Stimulated activated CD4-positive, alpha-beta T cell treated with anti-CD3 and anti-CD28 coated beads, TNF-alpha, amount 100 ng/mL, for 48 hours (primary cell): ENCODE measurements around the gene CCDC87.
"Not testable (repeated sequence)": the region's sequence is repeated elsewhere in the genome, so short reads cannot be mapped to it uniquely, and the experiment has no call there.

Experiments used
- DNase-seq, 3 donors: peaks; one replicate each; pipeline ENCODE4 v3.0.0-alpha.2; 2020; ENCODE audit warnings: low read depth in 3 of 3

CCDC87 gene

DNA sequence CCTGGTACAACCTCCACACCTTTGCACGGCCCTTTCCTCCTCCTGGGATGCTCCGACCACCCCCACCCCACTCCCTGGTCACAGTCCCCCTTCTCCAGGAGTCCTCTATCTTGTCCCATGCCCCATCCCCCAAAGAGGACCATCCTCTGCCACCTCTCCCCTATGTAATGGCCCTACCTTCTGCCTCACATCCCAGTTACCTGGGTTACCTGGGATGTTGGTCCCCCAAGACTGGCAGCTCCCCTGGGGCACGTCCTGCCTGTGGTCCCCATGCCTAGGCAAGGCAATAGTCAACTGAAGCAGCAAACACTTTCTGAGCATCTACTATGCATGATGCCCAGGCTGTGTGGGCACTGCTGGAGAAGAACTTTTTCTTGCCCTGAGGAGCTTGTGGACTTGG is 37.4 kb downstream of the CCDC87 start:
- DNase-seq: no peak

DNA sequence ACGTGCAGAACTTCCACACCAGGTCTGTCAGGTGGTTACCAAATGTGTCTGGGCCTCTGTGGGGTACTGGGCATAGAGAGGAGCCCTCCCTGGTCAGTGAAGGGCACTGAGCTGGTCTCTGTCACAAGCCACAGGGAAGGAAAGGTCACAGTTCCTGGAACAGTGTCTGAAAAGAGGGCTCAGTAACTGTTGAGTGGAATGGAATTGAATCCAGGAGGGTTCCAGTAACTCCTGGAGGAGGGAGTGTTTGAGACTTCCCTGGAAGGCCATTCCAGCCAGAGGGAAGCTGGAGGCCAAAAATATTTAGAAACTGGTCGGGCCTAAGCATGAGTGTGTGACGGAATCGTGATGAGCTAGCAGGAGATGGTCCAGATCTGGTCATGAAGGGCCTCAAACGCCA is 38.3 kb downstream of the CCDC87 start:
- no peak for DNase-seq

DNA sequence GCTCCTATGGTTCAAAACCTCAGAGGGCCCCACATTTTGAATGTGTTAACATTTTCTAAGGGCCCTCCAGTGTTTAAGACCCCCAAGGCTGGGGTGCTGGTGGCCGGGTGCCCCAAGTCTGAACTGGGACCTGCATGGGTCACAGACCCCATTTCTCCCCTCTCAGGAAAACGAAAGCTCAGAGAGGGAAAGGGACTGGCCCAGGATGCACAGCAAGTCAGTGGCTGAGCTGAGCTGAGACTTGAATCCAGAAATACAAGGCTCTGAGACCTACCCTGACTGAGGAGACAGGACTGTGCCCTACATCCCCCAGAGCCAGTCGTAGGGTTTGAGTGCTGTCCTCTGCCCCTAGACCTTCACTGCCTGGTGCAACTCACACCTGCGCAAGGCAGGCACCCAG is 42.0 kb downstream of the CCDC87 start:
- no peak for DNase-seq

DNA sequence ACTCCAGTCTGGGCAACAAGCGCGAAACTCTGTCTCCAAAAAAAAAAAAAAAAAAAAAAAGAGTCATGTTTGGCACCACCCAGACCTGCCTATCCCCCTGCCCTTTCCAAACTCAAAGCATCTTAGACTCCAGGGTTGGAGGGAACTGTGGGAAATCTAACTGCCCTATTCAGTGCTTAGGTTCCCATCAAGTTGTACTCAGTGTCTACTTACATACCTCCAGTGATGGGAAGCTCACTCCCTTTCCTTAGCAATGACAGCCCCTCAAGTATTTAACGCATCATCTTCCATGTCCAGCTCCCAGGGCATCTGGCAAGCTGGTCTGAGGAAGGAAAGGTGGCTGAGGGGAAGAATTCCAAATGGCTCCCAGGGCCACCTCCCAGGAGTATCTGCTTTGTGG is 43.2 kb downstream of the CCDC87 start:
- DNase-seq: no peak

DNA sequence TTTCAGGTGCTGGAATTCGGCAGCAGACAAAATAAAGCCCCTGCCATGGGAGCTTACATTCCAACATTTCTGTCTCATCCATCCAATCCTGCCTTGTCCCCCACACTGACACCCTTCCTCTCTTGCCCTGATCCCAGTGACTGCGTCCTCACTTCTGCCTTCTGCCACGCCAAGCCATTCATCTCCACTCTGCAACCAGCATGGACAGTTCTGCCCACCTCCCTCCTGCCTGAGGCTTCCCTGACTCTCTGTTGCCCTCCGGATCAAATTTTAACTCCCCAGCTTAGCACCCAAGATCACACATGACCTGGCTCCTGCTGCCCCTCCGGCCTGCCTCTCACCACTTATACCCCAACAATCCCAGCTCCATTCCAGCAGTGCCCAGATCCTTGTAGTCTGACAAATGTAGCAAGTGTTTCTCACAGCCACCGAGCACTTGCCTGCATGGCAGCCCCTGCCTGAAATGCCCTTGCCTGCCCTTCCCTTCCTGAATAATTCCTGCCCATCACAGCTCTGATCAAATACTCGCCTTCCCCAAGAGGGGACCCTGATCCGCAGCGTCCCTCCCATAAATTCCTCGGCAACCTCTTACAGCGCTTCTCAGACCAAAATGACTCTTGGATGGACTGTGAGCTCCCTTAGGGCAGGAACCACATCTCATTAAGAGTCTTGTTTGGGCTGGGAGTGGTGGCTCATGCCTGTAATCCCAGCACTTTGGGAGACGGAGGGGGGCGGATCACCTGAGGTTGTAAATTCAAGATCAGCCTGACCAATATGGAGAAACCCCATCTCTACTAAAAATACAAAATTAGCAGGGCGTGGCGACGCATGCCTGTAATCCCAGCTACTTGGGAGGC is 43.9 kb downstream of the CCDC87 start:
- DNase-seq: no peak

DNA sequence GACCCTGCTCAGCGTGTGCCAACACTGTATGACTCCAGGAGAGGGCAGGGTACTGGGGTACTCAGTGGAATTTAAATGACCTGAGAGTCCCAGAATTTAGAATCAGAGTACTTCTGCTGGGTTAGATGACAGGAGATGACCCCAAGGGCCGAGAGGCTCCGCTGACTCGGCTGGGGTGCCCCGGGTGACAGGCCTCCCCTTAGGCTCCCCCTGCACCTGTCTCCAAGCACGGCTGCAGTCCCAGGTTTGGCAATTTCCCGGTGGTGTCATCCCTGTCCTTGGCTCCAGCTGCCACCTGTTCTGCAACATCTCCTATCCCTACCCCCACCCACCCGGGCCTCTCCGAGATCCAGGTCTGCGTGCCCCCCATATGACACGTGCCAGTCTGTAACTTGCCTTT is 44.8 kb downstream of the CCDC87 start:
- DNase-seq: no peak

DNA sequence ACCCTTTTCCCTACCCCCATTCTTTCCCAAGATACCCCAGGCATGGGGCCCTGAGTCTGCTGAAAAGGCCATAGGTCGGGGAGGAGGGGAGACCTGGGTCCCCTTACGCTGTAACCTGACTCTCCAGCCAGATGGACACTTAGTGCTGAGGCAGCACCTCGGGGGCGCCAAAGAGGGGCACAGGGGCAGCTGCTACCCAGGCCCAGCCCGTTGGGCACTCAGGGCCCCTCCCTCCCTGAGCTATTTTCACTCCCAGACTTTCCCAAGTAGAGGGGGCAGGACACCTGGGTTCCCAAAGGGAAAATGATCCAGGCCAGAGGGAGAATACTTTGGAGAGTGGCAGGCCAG is 45.2 kb downstream of the CCDC87 start:
- no peak for DNase-seq

DNA sequence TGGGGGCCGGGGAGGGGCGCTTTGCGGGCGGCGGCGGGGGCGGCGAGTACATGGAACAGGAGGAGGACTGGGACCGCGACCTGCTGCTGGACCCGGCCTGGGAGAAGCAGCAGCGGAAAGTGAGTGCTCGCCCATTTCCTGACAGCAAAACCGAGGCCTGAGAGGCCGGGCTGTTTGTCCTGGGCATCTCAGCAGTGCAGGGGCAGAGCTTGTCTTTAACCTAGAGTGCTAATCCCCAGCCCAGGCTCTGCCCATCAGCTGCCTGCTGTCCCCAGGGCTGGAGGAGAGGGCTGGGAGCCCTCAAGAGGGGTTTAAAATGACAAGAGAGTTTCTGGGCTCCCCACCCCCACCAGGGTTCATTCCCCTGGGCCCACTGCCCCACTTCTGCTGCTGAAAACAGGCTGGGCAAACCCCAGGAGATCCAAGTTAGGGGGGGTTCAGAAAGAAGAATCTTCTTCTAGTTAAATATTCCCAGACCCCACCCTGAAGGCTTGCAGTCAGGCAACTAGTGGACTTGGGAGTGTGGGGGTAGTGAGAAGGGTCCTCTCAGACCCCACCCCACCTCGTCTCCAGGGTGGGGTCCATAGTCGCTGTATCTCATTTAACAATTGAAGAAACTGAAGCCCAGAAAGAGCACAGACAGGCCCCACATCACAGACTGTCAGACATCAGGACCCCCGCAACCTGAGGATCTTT is 45.7 kb downstream of the CCDC87 start:
- DNase-seq: no peak

DNA sequence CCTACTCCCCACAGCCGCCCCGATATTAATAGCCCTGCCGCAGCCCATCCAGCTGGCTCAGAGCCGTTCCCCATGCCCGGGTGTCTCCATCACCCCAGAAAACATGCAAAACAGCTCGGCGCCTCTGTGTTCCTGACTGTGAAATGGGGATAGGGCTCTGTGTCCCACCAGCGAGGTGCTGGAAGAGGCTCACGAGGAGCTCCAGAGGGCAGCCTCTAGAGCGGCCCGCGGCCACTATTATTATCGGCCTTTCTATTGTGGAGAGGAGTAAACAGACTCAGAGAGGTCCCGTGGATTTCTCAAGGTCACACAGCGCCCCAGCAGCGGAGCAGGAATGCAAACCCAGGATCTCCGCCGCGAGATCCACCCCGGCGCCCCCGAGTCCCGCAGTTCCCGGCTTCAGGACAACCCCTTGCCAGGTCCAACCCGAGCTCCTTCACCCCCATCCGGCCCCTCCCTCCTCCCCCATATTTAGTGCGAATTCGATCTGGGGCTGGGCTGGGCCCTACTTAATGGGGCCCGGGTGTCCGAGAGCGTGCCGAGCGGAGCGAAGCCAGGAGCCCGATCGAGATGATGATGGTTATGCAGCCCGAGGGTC is 46.4 kb downstream of the CCDC87 start, which contains the start of gene ACTN3:
Gene ACTN3 (plus strand): TSS at position 536 of the 598 bp plus-strand sequence. CDS start 35 bp downstream, at position 571.
- DNase-seq: no peak

DNA sequence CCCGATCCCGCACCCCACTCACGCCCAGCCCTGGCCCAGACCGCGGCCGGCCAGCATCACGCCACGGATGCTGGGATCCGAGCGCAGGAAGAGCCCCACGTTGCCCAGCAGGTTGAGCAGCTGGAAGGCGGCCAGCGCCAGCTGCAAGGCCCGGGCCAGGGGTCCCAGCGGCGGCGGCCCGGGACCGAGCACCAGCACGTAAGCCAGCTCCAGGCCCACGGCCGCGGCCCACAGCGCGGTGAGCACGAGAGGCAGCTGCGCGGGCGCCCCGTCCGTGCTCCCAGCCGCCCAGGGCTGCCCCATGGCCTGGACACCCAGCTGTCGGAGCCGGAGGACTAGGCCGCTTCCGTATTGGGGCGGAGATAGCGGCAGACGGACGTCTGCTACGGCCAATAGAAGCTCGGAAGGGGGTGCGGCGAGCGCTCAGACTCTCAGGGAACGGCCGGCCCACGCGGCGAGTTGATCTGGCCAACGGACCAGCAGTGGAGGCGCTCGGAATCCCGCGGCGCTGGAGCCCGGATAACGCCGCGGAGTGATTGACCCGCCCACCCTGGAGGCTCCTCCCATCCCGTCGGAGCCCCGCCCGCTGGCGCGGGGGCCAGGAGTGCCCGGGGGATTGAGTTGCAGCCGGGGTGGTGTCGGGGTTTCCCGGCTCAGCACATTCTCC is 47.0 kb downstream of the CCDC87 start, which contains the start of gene ZDHHC24:
Gene ZDHHC24 (minus strand): TSS at position 348 of the 667 bp plus-strand sequence. CDS start 45 bp downstream, at position 303.
- peak; percentile 86 to 90 (median 87) for DNase-seq

DNA sequence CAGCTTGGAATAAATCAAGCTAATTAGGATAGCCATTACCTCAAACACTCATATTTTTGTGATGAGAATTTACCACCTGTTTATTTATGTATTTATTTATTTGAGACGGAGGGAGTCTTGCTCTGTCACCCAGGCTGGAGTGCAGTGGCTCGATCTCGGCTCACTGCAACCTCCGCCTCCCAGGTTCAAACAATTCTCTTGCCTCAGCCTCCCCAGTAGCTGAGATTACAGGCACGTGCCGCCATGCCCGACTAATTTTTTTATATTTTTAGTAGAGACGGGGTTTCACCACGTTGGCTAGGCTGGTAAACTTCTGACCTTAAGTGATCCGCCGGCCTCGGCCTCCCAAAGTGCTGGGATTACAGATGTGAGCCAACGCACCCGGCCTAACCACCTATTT is 47.9 kb downstream of the CCDC87 start:
- DNase-seq: not testable (repeated sequence)

DNA sequence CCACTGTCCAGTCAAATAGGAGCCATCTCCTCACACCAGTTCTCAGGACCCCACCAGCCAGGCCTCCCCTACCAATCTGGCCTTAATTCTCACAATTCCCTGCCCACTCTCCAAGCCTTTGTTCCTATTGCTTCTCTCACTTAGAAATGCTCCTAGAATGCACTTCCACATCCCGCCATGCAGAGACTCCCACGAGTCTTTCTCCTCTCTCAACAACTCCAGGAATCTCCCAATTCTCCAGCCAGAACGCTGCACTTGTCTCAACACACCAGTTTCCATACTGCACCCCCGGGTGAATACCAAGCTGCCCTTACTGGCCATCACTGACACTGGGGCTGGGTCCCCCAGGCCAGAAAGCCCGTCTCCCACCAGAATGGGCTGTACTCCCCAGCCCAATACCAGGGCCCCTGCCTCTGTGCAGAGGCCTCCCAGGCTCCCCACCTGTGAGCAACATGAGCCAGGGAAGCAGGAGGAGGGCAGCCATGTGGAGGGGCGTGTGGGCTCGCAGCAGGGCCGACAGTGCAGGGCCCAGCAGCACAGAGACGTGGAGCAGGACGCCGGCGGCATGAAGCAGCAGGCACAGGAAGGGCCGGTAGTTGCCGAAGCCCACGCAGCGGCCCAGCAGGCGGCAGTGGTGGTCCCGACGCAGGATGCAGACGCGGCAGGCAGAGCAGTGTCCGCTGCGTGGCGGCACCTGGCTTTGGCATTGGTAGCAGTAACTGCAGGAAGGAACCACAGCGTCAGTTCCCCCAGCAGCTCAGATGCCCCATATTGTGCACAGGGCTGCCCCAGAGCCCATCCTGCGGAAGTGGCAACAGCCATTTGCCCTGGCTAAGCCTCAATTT is 49.4 kb downstream of the CCDC87 start:
- peak in 1 of 3 donors; percentile 17 for DNase-seq

DNA sequence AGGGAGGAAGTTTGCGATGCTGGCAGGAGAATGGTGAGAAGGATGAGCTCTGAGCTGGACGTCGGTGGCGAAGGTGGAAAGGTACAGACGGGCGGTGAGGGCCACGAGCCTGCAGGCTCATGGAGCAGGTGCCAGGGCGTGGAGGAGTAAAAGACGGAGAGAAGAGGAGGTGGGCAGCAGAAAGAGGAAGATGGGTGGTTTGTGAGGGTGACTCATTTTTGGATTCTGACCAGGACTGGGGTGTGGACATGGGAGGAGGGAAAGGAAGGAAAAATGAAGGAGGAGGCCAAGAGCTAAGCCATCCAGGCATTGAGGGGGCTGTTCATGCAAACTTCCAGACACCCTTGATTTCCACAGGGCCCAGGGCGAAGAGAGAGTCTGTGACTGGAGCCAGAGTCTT is 50.5 kb downstream of the CCDC87 start:
- no peak for DNase-seq

DNA sequence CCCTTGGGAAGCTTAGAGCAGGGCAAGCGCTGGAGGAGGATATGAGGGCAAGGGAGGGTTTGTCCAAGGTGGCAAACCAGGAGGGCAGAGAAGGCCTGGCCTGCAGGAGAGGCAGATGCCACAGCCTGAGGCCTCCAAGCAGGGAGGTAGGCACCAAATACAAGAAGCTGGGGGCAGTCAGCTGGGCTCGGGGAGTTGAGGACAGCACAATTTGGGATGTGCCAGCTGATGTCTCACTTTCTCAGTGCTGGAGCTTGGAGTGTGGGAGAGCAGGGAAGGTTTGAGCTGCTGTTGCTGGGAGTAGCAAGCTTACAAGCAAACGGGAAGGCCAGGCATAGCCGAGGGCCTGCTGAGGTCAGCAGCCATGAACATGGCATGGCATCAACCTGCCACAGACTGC is 51.0 kb downstream of the CCDC87 start:
- no peak for DNase-seq

DNA sequence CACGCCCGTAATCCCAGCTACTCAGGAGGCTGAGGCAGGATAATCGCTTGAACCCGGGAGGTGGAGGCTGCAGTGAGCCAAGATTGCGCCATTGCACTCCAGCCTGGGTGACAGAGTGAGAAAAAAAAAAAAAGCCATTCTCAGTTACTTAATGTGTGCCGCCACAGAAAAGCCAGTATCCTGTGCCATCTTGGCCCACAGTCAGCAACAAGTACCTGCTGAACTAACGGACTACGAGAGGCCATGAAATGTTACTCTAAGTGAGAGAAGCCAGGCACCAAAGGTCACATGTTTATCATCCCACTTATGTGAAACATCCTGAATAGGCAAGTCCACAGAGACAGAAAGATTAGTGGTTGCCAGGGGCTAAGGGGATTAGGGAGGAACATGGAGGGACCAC is 52.3 kb downstream of the CCDC87 start:
- DNase-seq: not testable (repeated sequence)
